SK-N-DZ (cell line): Measurements from ENCODE around the gene LYZL6.
A peak's percentile ranks its signal among the peaks of the same experiment; 100 is the strongest.
"Not testable (repeated sequence)": the region's sequence is repeated elsewhere in the genome, so short reads cannot be mapped to it uniquely, and the experiment has no call there.

Experiments
- DNase-seq: peaks from one replicate; pipeline ENCODE4 v3.0.0-alpha.2; 2015; ENCODE audit warnings: low spot score

Gene LYZL6

GRCh38 chr17:35947156-35947585 lies 3.7 kb upstream of the LYZL6 start:
- peak; percentile 54 for DNase-seq

GRCh38 chr17:35944151-35944550 lies 638 bp upstream of the LYZL6 start:
- no peak for DNase-seq

DNA sequence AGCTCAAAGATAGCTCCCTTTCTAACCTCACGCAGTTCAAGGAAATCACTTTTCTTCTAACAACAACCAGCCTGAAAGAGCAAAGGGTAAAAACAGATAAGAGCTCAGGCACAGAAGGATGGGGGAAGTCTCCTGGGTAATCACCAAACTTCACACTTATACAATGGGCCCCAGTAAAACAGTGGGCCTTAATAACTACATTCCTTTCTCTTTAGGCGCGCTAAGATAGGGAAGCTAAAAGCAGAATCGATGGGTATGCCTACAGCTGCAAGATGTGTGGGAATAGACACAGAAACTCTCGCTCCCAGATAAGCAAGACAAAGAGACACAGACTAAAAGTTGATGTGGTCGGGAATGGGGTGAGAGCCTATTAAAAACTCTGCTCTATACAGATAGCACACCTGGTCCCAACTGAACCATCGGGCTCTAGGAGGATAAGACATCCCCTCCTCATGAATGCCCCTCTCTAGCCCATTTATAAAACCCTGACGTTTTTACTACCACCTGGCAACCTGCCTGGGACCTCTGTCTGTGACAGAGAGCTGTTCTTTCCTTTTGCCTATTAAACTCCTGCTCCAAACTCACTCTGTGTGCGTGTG lies 826 bp downstream of the LYZL6 start:
- DNase-seq, result no peak

DNA sequence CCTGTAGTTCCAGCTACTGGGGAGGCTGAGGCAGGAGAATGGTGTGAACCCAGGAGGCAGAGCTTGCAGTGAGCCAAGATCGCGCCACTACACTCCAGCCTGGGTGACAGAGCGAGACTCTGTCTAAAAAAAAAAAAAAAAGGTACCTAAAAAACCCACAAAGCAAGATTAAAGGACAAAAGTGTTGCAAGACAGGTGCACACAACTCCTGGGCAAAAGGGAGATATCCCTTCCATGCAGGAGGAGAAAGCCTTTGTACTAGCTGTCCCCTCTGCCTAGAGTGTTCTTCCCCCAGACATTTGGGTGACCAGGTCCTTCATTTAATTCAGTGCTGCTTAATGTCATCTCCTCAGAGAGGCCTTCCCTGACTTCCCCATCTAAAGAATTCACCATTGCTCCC lies 5.0 kb downstream of the LYZL6 start:
- DNase-seq, result not testable (repeated sequence)

- peak; percentile 13 for DNase-seq
Observed at GRCh38 chr17:35936063-35936462, 7.5 kb downstream of the LYZL6 start.

DNA sequence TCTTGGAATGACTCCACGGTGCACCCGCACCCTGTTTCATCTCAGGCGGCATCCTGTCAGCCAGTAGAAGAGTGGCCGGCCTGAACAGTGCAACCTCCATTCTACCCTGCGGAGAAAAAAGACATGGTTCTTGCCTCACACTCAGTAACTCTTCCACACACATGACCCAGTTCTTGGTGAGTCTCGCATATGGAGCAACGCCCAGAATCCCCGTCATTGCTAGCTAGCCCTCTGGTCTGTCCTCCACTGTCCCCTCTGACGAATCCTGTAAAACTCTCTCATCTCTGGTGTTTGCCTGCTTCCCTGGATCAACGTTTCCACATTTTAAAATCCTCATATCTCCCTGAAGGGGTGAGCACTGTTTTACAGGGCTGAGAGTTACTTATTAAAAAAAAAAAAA lies 8.8 kb downstream of the LYZL6 start:
- DNase-seq, result no peak

DNA sequence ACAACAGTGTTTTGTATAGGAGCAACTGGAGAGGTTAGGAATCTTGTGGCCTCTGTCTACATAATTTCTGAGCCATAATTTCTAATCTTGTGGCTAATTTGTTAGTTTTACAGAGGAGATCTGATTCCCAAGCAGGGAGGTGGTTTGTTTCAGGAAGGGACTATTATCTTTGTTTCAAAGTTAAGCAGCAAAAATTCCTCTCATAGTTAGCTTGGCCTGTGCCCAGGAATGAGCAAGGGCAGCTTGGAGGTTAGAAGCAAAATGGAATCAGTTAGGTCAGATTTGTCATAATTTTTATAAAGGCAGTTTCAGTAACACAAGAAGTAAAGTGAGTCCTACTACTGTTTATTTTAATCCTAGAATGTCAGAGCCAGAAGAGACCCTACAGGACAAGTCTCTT lies 10.9 kb downstream of the LYZL6 start:
- no peak for DNase-seq

- DNase-seq, result no peak
Observed at GRCh38 chr17:35931794-35932425, 11.6 kb downstream of the LYZL6 start.

GRCh38 chr17:35930211-35931065 lies 13.1 kb downstream of the LYZL6 start, which contains the start of gene RDM1:
Gene RDM1 (minus strand): TSS chr17:35930773. CDS start chr17:35930727, 46 bp downstream.
- DNase-seq, result peak; percentile 38

DNA sequence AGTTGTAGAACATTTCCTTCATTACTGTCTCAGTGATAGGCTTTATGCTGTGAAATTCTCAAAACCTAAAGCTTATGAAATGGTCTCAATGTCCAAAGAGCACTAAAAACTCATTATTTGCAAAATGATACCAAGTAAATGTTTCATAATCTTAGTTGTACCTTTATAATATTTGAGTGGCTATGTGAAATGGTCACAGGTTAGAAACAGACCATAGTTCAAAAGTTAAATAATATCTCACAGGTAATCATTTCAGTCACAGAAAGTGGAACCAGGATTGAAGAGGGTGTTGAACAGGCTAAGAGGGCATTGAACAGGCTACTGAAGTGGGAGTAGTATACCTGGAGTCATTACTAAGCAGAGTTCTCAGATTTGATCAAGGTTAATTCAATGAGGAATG lies 15.8 kb downstream of the LYZL6 start:
- DNase-seq, result no peak

- DNase-seq, result no peak
Observed at GRCh38 chr17:35923609-35924114, 19.9 kb downstream of the LYZL6 start.

DNA sequence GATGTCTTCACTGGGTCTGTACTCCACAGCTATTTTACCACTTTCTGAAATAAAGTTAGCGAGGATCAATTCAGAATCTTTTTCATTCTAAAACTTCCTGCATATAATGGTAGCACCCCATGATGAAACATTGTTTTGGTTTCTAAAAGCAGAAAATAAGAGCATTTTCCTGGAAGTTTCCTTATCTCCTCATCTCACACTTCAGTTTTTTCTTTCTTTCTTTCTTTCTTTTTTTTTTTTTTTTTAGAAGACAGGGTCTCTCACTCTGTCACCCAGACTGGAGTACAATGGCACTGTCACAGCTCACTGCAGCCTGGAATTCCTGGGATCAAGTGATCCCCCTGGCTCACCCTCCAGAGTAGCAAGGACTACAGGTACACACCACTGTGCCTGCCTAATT lies 23.3 kb downstream of the LYZL6 start:
- no peak for DNase-seq

DNA sequence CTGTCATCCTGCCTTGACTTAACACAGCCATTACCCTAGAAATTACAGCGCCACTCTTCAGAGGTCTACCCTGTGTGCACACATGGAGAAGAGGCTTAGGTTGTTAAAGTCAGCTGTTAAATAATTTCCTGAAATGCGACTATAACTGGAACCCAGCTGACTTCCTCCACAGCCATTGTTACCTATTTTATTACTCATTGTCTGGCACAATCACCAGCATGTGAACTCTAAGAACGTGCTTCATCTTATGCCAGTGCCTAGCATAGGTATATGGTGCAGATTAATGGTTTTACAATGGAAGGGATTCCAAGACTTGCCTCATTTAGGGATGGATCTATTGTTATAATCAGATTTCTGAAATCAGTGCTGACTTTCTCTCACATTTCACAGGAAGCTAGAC lies 24.8 kb downstream of the LYZL6 start:
- no peak for DNase-seq

GRCh38 chr17:35917519-35918213 lies 25.8 kb downstream of the LYZL6 start:
- no peak for DNase-seq

DNA sequence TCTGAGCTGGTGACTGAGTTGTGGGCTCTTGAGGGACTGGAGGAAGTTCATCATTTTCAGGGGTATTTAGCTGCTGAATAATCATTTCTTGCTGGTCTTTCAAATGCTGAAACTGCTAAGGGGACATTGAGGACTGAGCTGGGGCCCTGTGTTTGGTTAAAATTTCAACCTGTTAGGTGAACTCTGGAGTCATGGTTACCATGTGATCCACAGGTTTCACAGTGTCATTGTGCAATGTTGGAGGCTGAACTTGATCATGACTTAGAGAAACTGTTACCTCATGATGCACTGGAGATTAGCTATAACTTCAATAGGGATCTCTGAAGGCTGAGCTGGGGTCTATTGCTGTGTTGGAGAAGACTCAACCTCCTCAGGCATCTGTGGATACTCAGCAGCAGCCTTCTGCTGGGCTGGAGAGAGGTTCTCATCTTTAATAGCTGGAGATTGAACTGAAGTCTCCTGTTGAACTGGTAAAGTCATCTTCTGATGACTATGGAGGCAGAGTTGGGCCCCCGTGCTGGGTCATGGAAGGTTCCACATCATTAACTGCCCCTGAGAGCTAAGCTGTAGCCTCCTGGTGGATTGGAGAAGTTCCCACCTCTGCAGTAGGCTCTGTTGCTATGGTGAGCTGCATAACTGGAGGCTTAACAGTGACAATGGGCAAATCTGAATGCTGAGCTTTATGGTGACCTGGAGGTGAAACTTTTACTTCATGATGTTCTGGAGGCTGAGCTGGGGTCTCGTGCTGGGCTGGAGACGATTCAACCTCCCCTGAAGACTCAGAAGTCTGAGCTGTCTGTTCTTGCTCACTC lies 28.2 kb downstream of the LYZL6 start:
- no peak for DNase-seq

GRCh38 chr17:35914354-35914753 lies 29.2 kb downstream of the LYZL6 start:
- DNase-seq, result no peak

- DNase-seq, result no peak
Observed at GRCh38 chr17:35913609-35914008, 29.9 kb downstream of the LYZL6 start.

GRCh38 chr17:35912942-35913341 lies 30.6 kb downstream of the LYZL6 start:
- no peak for DNase-seq

GRCh38 chr17:35912339-35912912 lies 31.1 kb downstream of the LYZL6 start:
- no peak for DNase-seq

- DNase-seq, result no peak
Observed at GRCh38 chr17:35909408-35909807, 34.1 kb downstream of the LYZL6 start.

DNA sequence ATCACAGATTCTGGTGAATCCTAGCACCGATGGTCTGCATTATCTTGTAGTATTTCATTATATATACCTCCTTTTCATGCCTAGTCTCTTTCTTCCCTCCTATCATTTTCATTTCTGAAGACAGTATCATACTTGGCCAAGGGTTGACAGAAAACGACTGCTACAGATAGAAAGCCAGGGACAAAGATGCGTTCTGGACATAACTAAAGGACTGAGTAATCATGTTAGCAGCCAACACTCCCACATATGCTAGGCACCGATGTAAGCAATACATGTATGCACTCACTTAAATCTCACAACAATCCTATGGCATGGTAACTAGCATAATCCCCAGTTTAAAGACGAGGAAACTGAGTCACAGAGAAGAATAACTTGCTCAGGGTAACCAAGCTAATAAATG lies 35.8 kb downstream of the LYZL6 start:
- no peak for DNase-seq
